SK-N-SH treated with all-trans-retinoic acid at 6 μM for 48 hours (cell line): ENCODE results near the gene HOXD8.

Experiments
- ATAC-seq: fragments of 200-7000 bp; cut with Tn5 transposase; 3 replicates; pipeline ENCODE4 v1.9.1; 2020; ENCODE audit warnings: mild to moderate bottlenecking, moderate library complexity
- ARNTL ChIP-seq: fragments of 450-650 bp; formaldehyde crosslinking; IDR thresholded peaks from 2 replicates; pipeline ENCODE4 v1.5.0; 2020; ENCODE audit warnings: low read depth, mild to moderate bottlenecking, moderate library complexity, borderline replicate concordance
- BACH2 ChIP-seq: fragments of 250-450 bp; sonication (Bioruptor Pico); IDR thresholded peaks from 2 replicates; pipeline ENCODE4 v1.9.0; 2021; ENCODE audit warnings: mild to moderate bottlenecking, borderline replicate concordance
- CSDC2 ChIP-seq: fragments of 250-450 bp; sonication (Bioruptor Pico); IDR thresholded peaks from 2 replicates; pipeline ENCODE4 v1.5.0; 2020; ENCODE audit warnings: mild to moderate bottlenecking, moderate library complexity
- CSRNP3 ChIP-seq: fragments of 250-450 bp; sonication (Bioruptor Pico); IDR thresholded peaks from 2 replicates; pipeline ENCODE4 v1.5.1; 2021; ENCODE audit warnings: mild to moderate bottlenecking, moderate library complexity
- PATZ1 ChIP-seq: fragments of 250-450 bp; sonication (Bioruptor Pico); IDR thresholded peaks from 2 replicates; pipeline ENCODE4 v1.8.0; 2020; ENCODE audit warnings: mild to moderate bottlenecking, moderate library complexity, borderline replicate concordance
- POU6F1 ChIP-seq: fragments of 250-450 bp; sonication (Bioruptor Pico); IDR thresholded peaks from 2 replicates; pipeline ENCODE4 v1.8.0; 2021; ENCODE audit warnings: low read depth, mild to moderate bottlenecking, moderate library complexity, borderline replicate concordance
- PPARA ChIP-seq: fragments of 250-450 bp; sonication (Bioruptor Pico); IDR thresholded peaks from 2 replicates; pipeline ENCODE4 v1.5.0; 2020; ENCODE audit warnings: mild to moderate bottlenecking, borderline replicate concordance
- SNAI2 ChIP-seq: fragments of 250-450 bp; sonication (Bioruptor Pico); IDR thresholded peaks from 2 replicates; pipeline ENCODE4 v1.5.0; 2020; ENCODE audit warnings: mild to moderate bottlenecking, moderate library complexity
- TCF4 ChIP-seq: fragments of 250-450 bp; sonication (Bioruptor Pico); IDR thresholded peaks from 2 replicates; pipeline ENCODE4 v1.8.0; 2021; ENCODE audit warnings: mild to moderate bottlenecking, moderate library complexity, borderline replicate concordance
- ZC3H10 ChIP-seq: fragments of 250-450 bp; sonication (Bioruptor Pico); IDR thresholded peaks from 2 replicates; pipeline ENCODE4 v1.5.1; 2021; ENCODE audit warnings: mild to moderate bottlenecking, moderate library complexity
- ZFP3 ChIP-seq: fragments of 250-450 bp; sonication (Bioruptor Pico); IDR thresholded peaks from 2 replicates; pipeline ENCODE4 v1.5.0; 2020; ENCODE audit warnings: mild to moderate bottlenecking, moderate library complexity
- ZFP30 ChIP-seq: fragments of 450-650 bp; formaldehyde crosslinking; IDR thresholded peaks from 2 replicates; pipeline ENCODE4 v1.5.0; 2022; ENCODE audit warnings: mild to moderate bottlenecking, moderate library complexity
- ZNF70 ChIP-seq: fragments of 450-650 bp; formaldehyde crosslinking; IDR thresholded peaks from 2 replicates; pipeline ENCODE4 v1.5.0; 2020; ENCODE audit warnings: mild to moderate bottlenecking, moderate library complexity
- ZNF8 ChIP-seq: fragments of 450-650 bp; formaldehyde crosslinking; IDR thresholded peaks from 2 replicates; pipeline ENCODE4 v1.5.0; 2020; ENCODE audit warnings: mild to moderate bottlenecking, moderate library complexity

HOXD8 gene

GRCh38 chr2:176114930-176115625, 14.4 kb upstream of the HOXD8 start:
- TF ChIP-seq ZNF70 (CRISPR knock-in tag) (no peak), PPARA (CRISPR knock-in tag) (no peak), ZNF8 (no peak)
- no peak for ATAC-seq

- peak; percentile 92 for ATAC-seq
- TF ChIP-seq ZC3H10 (CRISPR knock-in tag) (no peak), BACH2 (CRISPR knock-in tag) (no peak)
Observed at GRCh38 chr2:176115883-176116813, 13.4 kb upstream of the HOXD8 start, which contains the start of gene HOXD10. HOXD10 (plus strand) TSS chr2:176116778; CDS start chr2:176116834, 56 bp downstream.

- peak; percentile 10 for ATAC-seq
- no peak for TF ChIP-seq PPARA (CRISPR knock-in tag)
Observed at GRCh38 chr2:176117162-176117822, 12.2 kb upstream of the HOXD8 start.

- no peak for ATAC-seq
Observed at GRCh38 chr2:176117823-176118371, 11.6 kb upstream of the HOXD8 start.

More at GRCh38 chr2:176117823-176118371, 11.6 kb upstream of the HOXD8 start:
- TF ChIP-seq CSRNP3 (CRISPR knock-in tag) (no peak), ARNTL (CRISPR knock-in tag) (no peak), BACH2 (CRISPR knock-in tag) (no peak), POU6F1 (CRISPR knock-in tag) (no peak), CSDC2 (CRISPR knock-in tag) (no peak), ZFP30 (CRISPR knock-in tag) (no peak), SNAI2 (CRISPR knock-in tag) (no peak), TCF4 (no peak), ZNF8 (no peak), ZC3H10 (CRISPR knock-in tag) (no peak), PATZ1 (no peak), PPARA (CRISPR knock-in tag) (no peak), ZFP3 (CRISPR knock-in tag) (no peak)
